H9 (cell line): ENCODE data around the gene NEK5. TPM values are rescaled to one million over a fixed set of nuclear protein-coding genes. Genes with fewer than 3 reads are reported as not detected.

ENCODE experiments used
- DNase-seq: peaks from one replicate; pipeline ENCODE4 v3.0.0-alpha.2; 2017
- H2AFZ ChIP-seq: one replicate; pipeline ENCODE4 v1.6.1; 2013; ENCODE audit warnings: mild to moderate bottlenecking, low read length, control low read depth, moderate library complexity
- H2AK5ac ChIP-seq: 2 replicates; pipeline ENCODE4 v1.6.1; 2013; ENCODE audit warnings: low read length, control low read depth, mixed read lengths; ENCODE audit not compliant: insufficient read length
- H2BK120ac ChIP-seq: one replicate; pipeline ENCODE4 v1.6.1; 2013; ENCODE audit warnings: low read depth, mild to moderate bottlenecking, low read length, control low read depth, inconsistent platforms; ENCODE audit not compliant: poor library complexity, severe bottlenecking
- H2BK12ac ChIP-seq: 2 replicates; pipeline ENCODE4 v1.6.1; 2013; ENCODE audit warnings: low read length, control low read depth, mixed read lengths, low read depth; ENCODE audit not compliant: insufficient read length
- H2BK15ac ChIP-seq: 2 replicates; pipeline ENCODE4 v1.6.1; 2013; ENCODE audit warnings: low read depth, low read length, control low read depth
- H2BK20ac ChIP-seq: one replicate; pipeline ENCODE4 v1.6.1; 2013; ENCODE audit warnings: low read depth, mild to moderate bottlenecking, low read length, control low read depth, inconsistent platforms; ENCODE audit not compliant: poor library complexity, severe bottlenecking
- H2BK5ac ChIP-seq: 2 replicates; pipeline ENCODE4 v1.6.1; 2013; ENCODE audit warnings: low read length, control low read depth, mixed read lengths; ENCODE audit not compliant: insufficient read length
- H3K14ac ChIP-seq: 2 replicates; pipeline ENCODE4 v1.6.1; 2013; ENCODE audit warnings: low read length, control low read depth; ENCODE audit not compliant: insufficient read depth
- H3K18ac ChIP-seq: 2 replicates; pipeline ENCODE4 v1.6.1; 2013; ENCODE audit warnings: low read depth, mild to moderate bottlenecking, mixed read lengths, low read length, control low read depth; ENCODE audit not compliant: insufficient read length
- H3K23ac ChIP-seq: 2 replicates; pipeline ENCODE4 v1.6.1; 2013; ENCODE audit warnings: low read length, control low read depth, mixed read lengths, low read depth; ENCODE audit not compliant: insufficient read length
- H3K23me2 ChIP-seq: 2 replicates; pipeline ENCODE4 v1.6.1; 2013; ENCODE audit warnings: low read depth, mild to moderate bottlenecking, mixed read lengths, low read length, control low read depth; ENCODE audit not compliant: insufficient read length, poor library complexity, severe bottlenecking
- H3K27ac ChIP-seq: 2 replicates; pipeline ENCODE4 v1.5.1; 2013; ENCODE audit warnings: low read length, control low read depth, mixed read lengths, low read depth; ENCODE audit not compliant: insufficient read length
- H3K27me3 ChIP-seq: 2 replicates; pipeline ENCODE4 v1.6.1; 2013; ENCODE audit warnings: low read length, control low read depth, inconsistent platforms; ENCODE audit not compliant: insufficient read depth
- H3K4ac ChIP-seq: 2 replicates; pipeline ENCODE4 v1.6.1; 2013; ENCODE audit warnings: low read depth, mild to moderate bottlenecking, control low read depth, inconsistent platforms, low read length, moderate library complexity
- H3K4me1 ChIP-seq: 2 replicates; pipeline ENCODE4 v1.6.1; 2013; ENCODE audit warnings: low read length, control low read depth, inconsistent platforms; ENCODE audit not compliant: insufficient read depth
- H3K4me2 ChIP-seq: 2 replicates; pipeline ENCODE4 v1.6.1; 2013; ENCODE audit warnings: low read length, control low read depth, mixed read lengths; ENCODE audit not compliant: insufficient read length, insufficient read depth
- H3K56ac ChIP-seq: 2 replicates; pipeline ENCODE4 v1.6.1; 2013; ENCODE audit warnings: low read depth, mild to moderate bottlenecking, mixed read lengths, low read length, control low read depth; ENCODE audit not compliant: insufficient read length
- H3K79me1 ChIP-seq: 2 replicates; pipeline ENCODE4 v1.6.1; 2013; ENCODE audit warnings: low read depth, mild to moderate bottlenecking, moderate library complexity, low read length, control low read depth, inconsistent platforms; ENCODE audit not compliant: insufficient read depth, poor library complexity, severe bottlenecking
- H3K79me2 ChIP-seq: 2 replicates; pipeline ENCODE4 v1.6.1; 2013; ENCODE audit warnings: low read length, control low read depth, inconsistent platforms; ENCODE audit not compliant: insufficient read depth
- H3K9ac ChIP-seq: 2 replicates; pipeline ENCODE4 v1.6.1; 2013; ENCODE audit warnings: low read length, control low read depth, mixed read lengths; ENCODE audit not compliant: insufficient read length; ENCODE audit errors: extremely low read depth
- H3K9me3 ChIP-seq: one replicate; pipeline ENCODE4 v1.6.1; 2013; ENCODE audit warnings: low read depth, low read length, inconsistent platforms; ENCODE audit not compliant: control insufficient read depth
- H3T11ph ChIP-seq: one replicate; pipeline ENCODE4 v1.6.1; 2013; ENCODE audit warnings: mild to moderate bottlenecking, low read length, control low read depth, inconsistent platforms
- H4K20me1 ChIP-seq: one replicate; pipeline ENCODE4 v1.6.1; 2013; ENCODE audit not compliant: control insufficient read depth, insufficient read length, insufficient read depth
- H4K5ac ChIP-seq: 2 replicates; pipeline ENCODE4 v1.6.1; 2013; ENCODE audit warnings: low read depth, mild to moderate bottlenecking, mixed read lengths, low read length, control low read depth; ENCODE audit not compliant: insufficient read length
- H4K8ac ChIP-seq: replicated peaks from 2 replicates; pipeline ENCODE4 v1.6.1; 2013; ENCODE audit warnings: low read length, control low read depth, mixed read lengths, low read depth; ENCODE audit not compliant: insufficient read length
- H4K91ac ChIP-seq: 2 replicates; pipeline ENCODE4 v1.6.1; 2013; ENCODE audit warnings: low read depth, mild to moderate bottlenecking, moderate library complexity, mixed read lengths, low read length, control low read depth; ENCODE audit not compliant: insufficient read length
- H3K27ac Mint-ChIP-seq, 3 experiments: 2 replicates in 2 of 3; 3 replicates in 1 of 3; pipeline ENCODE4 v1.8.0; 2020 to 2021; ENCODE audit warnings: mixed read lengths in 3 of 3, mild to moderate bottlenecking in 1 of 3, moderate library complexity in 1 of 3
- H3K27me3 Mint-ChIP-seq: 2 replicates; pipeline ENCODE4 v1.8.0; 2021; ENCODE audit warnings: low read depth, mild to moderate bottlenecking, moderate library complexity, mixed read lengths
- H3K36me3 Mint-ChIP-seq, 3 experiments: 2 replicates in 2 of 3; 3 replicates in 1 of 3; pipeline ENCODE4 v1.8.0; 2020 to 2021; ENCODE audit warnings: low read depth in 3 of 3, mixed read lengths in 3 of 3; ENCODE audit not compliant: insufficient read depth in 1 of 3
- H3K4me1 Mint-ChIP-seq, 2 experiments: 2 replicates each; pipeline ENCODE4 v1.8.0; 2020; ENCODE audit warnings: mixed read lengths in 2 of 2
- H3K4me3 Mint-ChIP-seq, 2 experiments: 2 replicates in 1 of 2; 3 replicates in 1 of 2; pipeline ENCODE4 v1.8.0; 2020 to 2021; ENCODE audit warnings: mild to moderate bottlenecking in 2 of 2, mixed read lengths in 2 of 2, moderate library complexity in 1 of 2
- H3K9me3 Mint-ChIP-seq, 2 experiments: 2 replicates in 1 of 2; 3 replicates in 1 of 2; pipeline ENCODE4 v1.8.0; 2020; ENCODE audit warnings: mild to moderate bottlenecking in 2 of 2, mixed read lengths in 2 of 2, moderate library complexity in 1 of 2
- WGBS: extraction: QIAGEN DNeasy Blood & Tissue Kit; methylation state at CpG from one replicate; pipeline ENCODE4 v1.1.7; 2013; ENCODE audit warnings: missing lambda C conversion rate, low lambda C conversion rate, mixed read lengths; ENCODE audit not compliant: insufficient read length; ENCODE audit errors: extremely low coverage; 5-methylcytosine and 5-hydroxymethylcytosine counted together
- total RNA-seq: library from RNA; stranded (reverse); gene quantifications from 2 replicates; pipeline ENCODE4 v1.2.1, GENCODE V29; 2021
- TF ChIP-seq, protein P1 (sequence below): fragments of 200-600 bp; sonication (generic); conservative IDR thresholded peaks from 3 replicates; pipeline ENCODE4 v1.8.0; 2021; ENCODE audit warnings: antibody characterized with exemption, mild to moderate bottlenecking

The NEK5 gene
- total RNA-seq, 1 experiment from 2014 or later = 0.26 TPM

DNA sequence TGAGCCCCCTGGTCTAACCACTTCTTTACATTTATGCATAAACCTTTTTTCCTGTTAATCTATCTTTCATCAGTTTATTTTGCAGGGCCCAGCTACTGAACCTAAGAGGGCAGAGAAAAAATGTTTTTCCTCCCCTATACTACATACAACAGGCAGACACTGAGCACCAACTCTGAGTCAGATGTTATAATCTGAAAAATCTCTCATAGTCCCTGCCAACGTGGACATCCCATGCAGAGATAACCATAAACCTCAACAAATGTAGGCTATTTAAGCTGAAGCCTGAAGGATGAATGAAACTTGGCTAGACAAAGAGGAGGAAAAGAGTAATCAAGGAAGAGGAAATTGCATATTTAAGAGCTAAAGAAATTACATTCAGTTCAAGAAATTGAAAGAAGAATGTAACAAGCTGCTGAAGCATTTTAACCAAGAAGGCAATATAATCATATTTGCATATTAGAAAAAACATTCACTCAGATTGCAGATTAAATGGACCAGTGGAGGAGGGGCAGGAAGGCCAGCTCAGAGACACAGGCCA is 27.9 kb upstream of the NEK5 start:
- DNase-seq = no peak
- Histone ChIP-seq H2BK120ac (no peak overlapping the region), H4K5ac (no peak overlapping the region), H3K9me3 (no peaks in the 10 kb centered on the region), H2BK12ac (no peak overlapping the region), H3K18ac (no peak overlapping the region), H3K79me2 (no peaks in the 10 kb centered on the region), H2AK5ac (no peak overlapping the region), H3K9ac (no peak overlapping the region), H2BK20ac (no peak overlapping the region), H3K23me2 (peaks cover 5% of the 10 kb centered on the region), H2BK15ac (no peak overlapping the region), H3T11ph (no peak overlapping the region), H4K20me1 (no peaks in the 10 kb centered on the region), H2AFZ (no peak overlapping the region), H4K91ac (no peak overlapping the region), H4K8ac (no peak overlapping the region), H3K56ac (no peak overlapping the region), H2BK5ac (no peak overlapping the region), H3K23ac (no peak overlapping the region), H3K4me1 (peaks cover 3% of the 10 kb centered on the region; the same call in 1 of the 2 replicates), H3K27ac (no peak overlapping the region), H3K4ac (no peak overlapping the region), H3K27me3 (no peaks in the 10 kb centered on the region; the same call in 1 of the 2 replicates), H3K79me1 (no peaks in the 10 kb centered on the region), H3K4me2 (no peak overlapping the region), H3K14ac (no peak overlapping the region)
- H3K27ac Mint-ChIP-seq = no peak overlapping the region; a peak in 2 of 7 replicates
- peaks cover 17 to 22% of the 10 kb centered on the region in 2 experiments for H3K4me1 Mint-ChIP-seq
- H3K27me3 Mint-ChIP-seq = peaks cover 12% of the 10 kb centered on the region
- TF ChIP-seq, protein P1, sequence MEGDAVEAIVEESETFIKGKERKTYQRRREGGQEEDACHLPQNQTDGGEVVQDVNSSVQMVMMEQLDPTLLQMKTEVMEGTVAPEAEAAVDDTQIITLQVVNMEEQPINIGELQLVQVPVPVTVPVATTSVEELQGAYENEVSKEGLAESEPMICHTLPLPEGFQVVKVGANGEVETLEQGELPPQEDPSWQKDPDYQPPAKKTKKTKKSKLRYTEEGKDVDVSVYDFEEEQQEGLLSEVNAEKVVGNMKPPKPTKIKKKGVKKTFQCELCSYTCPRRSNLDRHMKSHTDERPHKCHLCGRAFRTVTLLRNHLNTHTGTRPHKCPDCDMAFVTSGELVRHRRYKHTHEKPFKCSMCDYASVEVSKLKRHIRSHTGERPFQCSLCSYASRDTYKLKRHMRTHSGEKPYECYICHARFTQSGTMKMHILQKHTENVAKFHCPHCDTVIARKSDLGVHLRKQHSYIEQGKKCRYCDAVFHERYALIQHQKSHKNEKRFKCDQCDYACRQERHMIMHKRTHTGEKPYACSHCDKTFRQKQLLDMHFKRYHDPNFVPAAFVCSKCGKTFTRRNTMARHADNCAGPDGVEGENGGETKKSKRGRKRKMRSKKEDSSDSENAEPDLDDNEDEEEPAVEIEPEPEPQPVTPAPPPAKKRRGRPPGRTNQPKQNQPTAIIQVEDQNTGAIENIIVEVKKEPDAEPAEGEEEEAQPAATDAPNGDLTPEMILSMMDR = no peak
- H3K36me3 Mint-ChIP-seq = peaks cover 2 to 6% (median 5%) of the 10 kb centered on the region in 3 experiments; a peak in 5 of 7 replicates
- H3K4me3 Mint-ChIP-seq = peak overlapping the region in 1 of 2 experiments; percentile 33; a peak in 2 of 5 replicates
- H3K9me3 Mint-ChIP-seq = peaks cover 0 to 6% of the 10 kb centered on the region in 2 experiments; a peak in 3 of 5 replicates
- no CpG with 5 or more reads among the region's 1 CpG for WGBS
